HepG2 (cell line): ENCODE measurements around the gene MMP24OS. TPM values are rescaled to one million over a fixed set of nuclear protein-coding genes. Genes with fewer than 3 reads are reported as not detected.

Experiments
- ELF1 ChIP-seq: sonication (generic); formaldehyde crosslinking; IDR thresholded peaks from 2 replicates; pipeline ENCODE4 v1.4.0; 2020; ENCODE audit warnings: missing genetic modification reagents
- KAT2B ChIP-seq: fragments of 150-350 bp; IDR thresholded peaks from 2 replicates; pipeline ENCODE4 v1.6.1; 2014; ENCODE audit warnings: low read depth, low read length, borderline replicate concordance
- KMT2B ChIP-seq: IDR thresholded peaks from 2 replicates; pipeline ENCODE4 v1.6.1; 2016; ENCODE audit warnings: missing genetic modification reagents, missing compliant biosample characterization
- PAX8 ChIP-seq: sonication (generic); formaldehyde crosslinking; IDR thresholded peaks from 2 replicates; pipeline ENCODE4 v1.8.0; 2022; ENCODE audit warnings: mild to moderate bottlenecking, missing genetic modification reagents, borderline replicate concordance
- RERE ChIP-seq: IDR thresholded peaks from 2 replicates; pipeline ENCODE4 v1.6.1; 2016; ENCODE audit warnings: low read depth, missing genetic modification reagents, missing compliant biosample characterization
- SAFB2 ChIP-seq: sonication (generic); formaldehyde crosslinking; IDR thresholded peaks from 2 replicates; pipeline ENCODE4 v1.5.1; 2020; ENCODE audit warnings: missing genetic modification reagents, low read depth, mild to moderate bottlenecking, borderline replicate concordance
- SALL1 ChIP-seq: sonication (generic); formaldehyde crosslinking; IDR thresholded peaks from 2 replicates; pipeline ENCODE4 v1.8.0; 2022; ENCODE audit warnings: mild to moderate bottlenecking, missing genetic modification reagents
- SIX1 ChIP-seq: sonication (generic); formaldehyde crosslinking; IDR thresholded peaks from 2 replicates; pipeline ENCODE4 v1.4.0; 2020; ENCODE audit warnings: missing genetic modification reagents, borderline replicate concordance
- SOX5 ChIP-seq: IDR thresholded peaks from 2 replicates; pipeline ENCODE4 v1.6.1; 2016; ENCODE audit warnings: borderline replicate concordance
- SP1 ChIP-seq, 2 experiments: fragments of 450-650 bp in 1 of 2; sonication (generic) in 1 of 2; formaldehyde crosslinking in 1 of 2; IDR thresholded peaks; 2 replicates each; pipeline versions ENCODE4 v1.4.0 to v1.6.1; 2016 to 2020; ENCODE audit warnings: missing genetic modification reagents in 1 of 2
- SUZ12 ChIP-seq: fragments of 150-350 bp; IDR thresholded peaks from 2 replicates; pipeline ENCODE4 v1.6.1; 2014; ENCODE audit warnings: low read depth, low read length
- TBX3 ChIP-seq: fragments of 450-650 bp; IDR thresholded peaks from 2 replicates; pipeline ENCODE4 v1.6.1; 2017; ENCODE audit warnings: antibody characterized with exemption, mild to moderate bottlenecking, inconsistent platforms, borderline replicate concordance
- TFE3 ChIP-seq: IDR thresholded peaks from 2 replicates; pipeline ENCODE4 v1.6.1; 2016
- ZKSCAN8 ChIP-seq: IDR thresholded peaks from 2 replicates; pipeline ENCODE4 v1.6.1; 2016; ENCODE audit warnings: borderline replicate concordance, missing genetic modification reagents, missing compliant biosample characterization
- ZNF121 ChIP-seq: sonication (generic); formaldehyde crosslinking; IDR thresholded peaks from 2 replicates; pipeline ENCODE4 v1.5.0; 2020; ENCODE audit warnings: mild to moderate bottlenecking, missing genetic modification reagents
- ZNF142 ChIP-seq: sonication (generic); formaldehyde crosslinking; IDR thresholded peaks from 2 replicates; pipeline ENCODE4 v1.4.0; 2020; ENCODE audit warnings: missing genetic modification reagents
- ZNF891 ChIP-seq: sonication (generic); formaldehyde crosslinking; IDR thresholded peaks from 2 replicates; pipeline ENCODE4 v1.5.0; 2020; ENCODE audit warnings: mild to moderate bottlenecking, missing genetic modification reagents
- polyA plus RNA-seq, 8 experiments: library from polyadenylated mRNA; depleted of rRNA in 3 of 8; stranded (reverse) in 7 of 8; unstranded in 1 of 8; fragments of >200 nt; fragmentation: Illumina TruSeq in 4 of 8; extraction: Trizol in 4 of 8; gene quantifications; 2 replicates each; pipeline versions ENCODE4 v1.2.1 to v1.2.3, GENCODE V29; 2011 to 2016; ENCODE audit warnings: low read depth in 4 of 8, missing spikeins in 1 of 8, mixed read lengths in 1 of 8; ENCODE audit not compliant: insufficient read depth in 1 of 8
- total RNA-seq, 5 experiments: library from RNA; depleted of rRNA; stranded (reverse); fragments of >200 nt; fragmentation: Illumina TruSeq; extraction: Trizol; gene quantifications; 2 replicates each; pipeline ENCODE4 v1.2.3, GENCODE V29; 2016; ENCODE audit warnings: low read depth in 1 of 5

Gene MMP24OS
- total and polyA plus RNA-seq, 2 of the 13 experiments (the other 11 are each of a cell fraction or from before 2014, with no cell fraction given) = 6.0 to 8.5 TPM

- TF ChIP-seq SP1 (IDR thresholded peaks at IDR 0.05) = no peak
- TF ChIP-seq SP1 (CRISPR knock-in tag; IDR thresholded peaks at IDR 0.05) = peak; percentile 43; the same call in 1 of the 2 replicates
- TF ChIP-seq SUZ12 = no peak
- peak; percentile 61; the same call in 1 of the 2 replicates for TF ChIP-seq ZKSCAN8 (CRISPR knock-in tag)
- TF ChIP-seq KAT2B = no peak
- no peak for TF ChIP-seq ZNF121 (CRISPR knock-in tag)
- 0 out of 2 replicates have a peak, but pooled peaks have one; percentile 29 for TF ChIP-seq RERE (CRISPR knock-in tag)
- no peak for TF ChIP-seq SAFB2 (CRISPR knock-in tag)
- no peak for TF ChIP-seq TBX3
- no peak for TF ChIP-seq PAX8 (CRISPR knock-in tag)
- peak; percentile 32; the same call in 1 of the 2 replicates for TF ChIP-seq SOX5 (CRISPR knock-in tag)
- no peak for TF ChIP-seq SIX1 (CRISPR knock-in tag)
- TF ChIP-seq KMT2B = peak; percentile 74
- peak; percentile 47 for TF ChIP-seq TFE3
- no peak for TF ChIP-seq ZNF891 (CRISPR knock-in tag)
- TF ChIP-seq ELF1 = peak; percentile 69
- peak; percentile 69; the same call in 1 of the 2 replicates for TF ChIP-seq SALL1 (CRISPR knock-in tag)
- TF ChIP-seq ZNF142 = no peak
These were observed 26.0 kb upstream of the MMP24OS start (continued) for GRCh38 chr20:35303735-35304491.
